ENCODE data around the gene POLR3E.

Gene POLR3E

GRCh38 chr16:22270525-22270924 is 26.7 kb upstream of the POLR3E start:
- TF ChIP-seq TAF1 (IDR thresholded peaks at IDR 0.05; ENCODE audit: borderline replicate concordance, low read depth, low read length) (no peak), POLR2A (IDR thresholded peaks at IDR 0.05; ENCODE audit: low read depth, low read length) (no peak), POLR2AphosphoS5 (IDR thresholded peaks at IDR 0.05; ENCODE audit: low read depth, low read length) (no peak)
- DNase-seq (ENCODE audit: insufficient read length) (no peak), FAIRE-seq (no peak)

- FAIRE-seq (no peak), DNase-seq (ENCODE audit: insufficient read length) (no peak)
- TF ChIP-seq POLR2AphosphoS5 (IDR thresholded peaks at IDR 0.05; ENCODE audit: low read depth, low read length) (no peak), TAF1 (IDR thresholded peaks at IDR 0.05; ENCODE audit: borderline replicate concordance, low read depth, low read length) (no peak), POLR2A (IDR thresholded peaks at IDR 0.05; ENCODE audit: low read depth, low read length) (no peak)
Observed at GRCh38 chr16:22272870-22273650, 24.1 kb upstream of the POLR3E start.

GRCh38 chr16:22274916-22275315 is 22.3 kb upstream of the POLR3E start:
- no peak for TF ChIP-seq POLR2AphosphoS5 (IDR thresholded peaks at IDR 0.05; ENCODE audit: low read depth, low read length)
- no peak for TF ChIP-seq POLR2A (IDR thresholded peaks at IDR 0.05; ENCODE audit: low read depth, low read length)
- FAIRE-seq (no peak), DNase-seq (ENCODE audit: insufficient read length) (no peak)

GRCh38 chr16:22278441-22279230 is 18.6 kb upstream of the POLR3E start:
- TF ChIP-seq TAF1 (IDR thresholded peaks at IDR 0.05; ENCODE audit: borderline replicate concordance, low read depth, low read length) (no peak), POLR2A (IDR thresholded peaks at IDR 0.05; ENCODE audit: low read depth, low read length) (no peak), POLR2AphosphoS5 (IDR thresholded peaks at IDR 0.05; ENCODE audit: low read depth, low read length) (no peak)
- FAIRE-seq, result no peak
- DNase-seq (ENCODE audit: insufficient read length), result no peak

- TF ChIP-seq POLR2A (IDR thresholded peaks at IDR 0.05; ENCODE audit: low read depth, low read length) (no peak), POLR2AphosphoS5 (IDR thresholded peaks at IDR 0.05; ENCODE audit: low read depth, low read length) (no peak), TAF1 (IDR thresholded peaks at IDR 0.05; ENCODE audit: borderline replicate concordance, low read depth, low read length) (no peak)
- DNase-seq (ENCODE audit: insufficient read length) (no peak), FAIRE-seq (no peak)
Observed at GRCh38 chr16:22282254-22282892, 14.8 kb upstream of the POLR3E start.

GRCh38 chr16:22284637-22285036 is 12.6 kb upstream of the POLR3E start:
- TF ChIP-seq TAF1 (IDR thresholded peaks at IDR 0.05; ENCODE audit: borderline replicate concordance, low read depth, low read length), result no peak
- FAIRE-seq (no peak), DNase-seq (ENCODE audit: insufficient read length) (no peak)

GRCh38 chr16:22285080-22285479 is 12.1 kb upstream of the POLR3E start:
- DNase-seq (ENCODE audit: insufficient read length) (no peak), FAIRE-seq (no peak)
- TF ChIP-seq POLR2A (IDR thresholded peaks at IDR 0.05; ENCODE audit: low read depth, low read length) (no peak), POLR2AphosphoS5 (IDR thresholded peaks at IDR 0.05; ENCODE audit: low read depth, low read length) (no peak), TAF1 (IDR thresholded peaks at IDR 0.05; ENCODE audit: borderline replicate concordance, low read depth, low read length) (no peak)

GRCh38 chr16:22291020-22291419 is 6.2 kb upstream of the POLR3E start:
- TF ChIP-seq TAF1 (IDR thresholded peaks at IDR 0.05; ENCODE audit: borderline replicate concordance, low read depth, low read length) (no peak), POLR2A (IDR thresholded peaks at IDR 0.05; ENCODE audit: low read depth, low read length) (no peak), POLR2AphosphoS5 (IDR thresholded peaks at IDR 0.05; ENCODE audit: low read depth, low read length) (no peak)
- FAIRE-seq (no peak), DNase-seq (ENCODE audit: insufficient read length) (no peak)

- TF ChIP-seq TAF1 (IDR thresholded peaks at IDR 0.05; ENCODE audit: borderline replicate concordance, low read depth, low read length), result no peak
- TF ChIP-seq POLR2A (IDR thresholded peaks at IDR 0.05; ENCODE audit: low read depth, low read length), result no peak
- TF ChIP-seq POLR2AphosphoS5 (IDR thresholded peaks at IDR 0.05; ENCODE audit: low read depth, low read length), result no peak
- FAIRE-seq (no peak), DNase-seq (ENCODE audit: insufficient read length) (no peak)
Observed at GRCh38 chr16:22291860-22292318, 5.3 kb upstream of the POLR3E start.

GRCh38 chr16:22292320-22292719 is 4.9 kb upstream of the POLR3E start:
- TF ChIP-seq POLR2AphosphoS5 (IDR thresholded peaks at IDR 0.05; ENCODE audit: low read depth, low read length) (no peak), POLR2A (IDR thresholded peaks at IDR 0.05; ENCODE audit: low read depth, low read length) (no peak), TAF1 (IDR thresholded peaks at IDR 0.05; ENCODE audit: borderline replicate concordance, low read depth, low read length) (no peak)
- FAIRE-seq (no peak), DNase-seq (ENCODE audit: insufficient read length) (no peak)

Measured in GM12892 (cell line).